ENCODE measurements around the gene TRRAP.

- TF ChIP-seq EZH2 (optimal IDR thresholded peaks at IDR 0.05; ENCODE audit: low read depth, low read length) (no peak), CTCF (IDR thresholded peaks at IDR 0.05; ENCODE audit: low read length) (peak; percentile 95), EZH2phosphoT487 (IDR thresholded peaks at IDR 0.05; ENCODE audit: low read length) (no peak)
Measured at GRCh38 chr7:98841179-98841997, 36.9 kb upstream of the TRRAP start.

All from MM.1S (cell line).